ENCODE results near the gene SMARCD3. TPM values are rescaled to one million over a fixed set of nuclear protein-coding genes. Genes with fewer than 3 reads are reported as not detected.

SMARCD3 gene
- total and polyA plus RNA-seq, 2 of the 4 experiments (the other 2 are of a cell fraction): 37.5 to 48.5 TPM

DNA sequence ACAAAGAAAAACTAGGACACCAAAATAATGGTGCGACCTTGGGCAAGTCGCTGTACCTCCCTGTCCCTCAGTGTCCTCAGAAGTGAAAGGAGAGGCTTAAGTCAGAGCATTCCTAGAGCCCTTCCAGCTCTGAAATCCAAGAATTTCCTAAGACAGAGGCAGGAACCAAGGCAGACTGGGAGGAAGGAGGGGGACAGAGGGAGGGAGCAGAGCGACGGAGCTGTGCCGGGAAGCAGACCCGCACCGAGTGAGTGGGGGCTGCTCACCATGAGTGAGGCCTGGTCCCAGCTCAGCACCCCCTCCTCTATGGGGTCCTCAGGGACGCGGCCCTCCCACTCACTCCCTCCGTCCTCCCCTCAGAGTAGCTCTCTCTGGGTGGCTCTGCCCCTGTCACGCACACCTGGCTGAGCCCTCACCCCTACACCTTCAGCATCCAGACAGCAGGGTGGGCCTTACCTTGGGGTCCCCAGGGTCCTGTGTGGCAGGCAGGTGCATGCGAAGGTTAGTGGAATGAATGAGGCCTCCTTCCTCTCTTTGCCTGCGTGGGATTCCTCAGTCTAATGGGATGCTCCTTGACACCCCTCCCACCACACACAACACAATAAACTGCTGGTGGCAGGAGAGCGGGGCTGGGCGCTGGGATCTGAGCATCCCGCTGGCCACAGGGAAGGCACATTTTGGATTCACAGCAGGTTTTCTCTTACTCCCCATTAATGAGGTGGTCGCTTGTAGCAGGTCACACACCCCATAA is 4.6 kb upstream of the SMARCD3 start:
- Histone ChIP-seq H3K36me3 (ENCODE audit: control insufficient read depth, insufficient read depth, low read length) (no peaks in the 10 kb centered on the region), H2BK120ac (ENCODE audit: low read depth, low read length) (no peak overlapping the region), H3K4ac (ENCODE audit: low read depth, low read length) (peak overlapping the region; percentile 98), H3K27me3 (ENCODE audit: control insufficient read depth, insufficient read depth, low read length) (peaks cover 9% of the 10 kb centered on the region; the same call in 1 of the 2 replicates), H3K79me1 (ENCODE audit: low read depth in 1 of 2, low read length in 2 of 2) (peaks cover 5 to 33% of the 10 kb centered on the region in 2 experiments; a peak in 2 of 4 replicates), H3K9ac (ENCODE audit: low read depth, low read length) (peak overlapping the region; percentile 81), H2BK15ac (ENCODE audit: low read depth, low read length) (0 out of 3 replicates have a peak overlapping the region, but pooled peaks have one; percentile 1), H3K18ac (ENCODE audit: low read depth, low read length) (no peak overlapping the region), H4K20me1 (ENCODE audit: insufficient read depth, low read length) (no peaks in the 10 kb centered on the region), H2AK9ac (replicated peaks; ENCODE audit: low read depth, low read length, poor library complexity) (peak overlapping the region; percentile 98), H3K4me1 (ENCODE audit: control insufficient read depth, insufficient read depth, low read length) (peaks cover 22% of the 10 kb centered on the region), H2AFZ (replicated peaks; ENCODE audit: low read length, poor library complexity) (peak overlapping the region; percentile 95), H3K27ac (ENCODE audit: insufficient read depth, low read length) (peak overlapping the region; percentile 97; the same call in 1 of the 2 replicates), H2BK20ac (ENCODE audit: low read depth, low read length) (no peak overlapping the region), H2AK5ac (ENCODE audit: low read depth, low read length) (peak overlapping the region; percentile 91), H3K23ac (ENCODE audit: low read depth, low read length) (peak overlapping the region; percentile 99), H3K56ac (ENCODE audit: extremely low read depth, insufficient read depth, low read length) (peak overlapping the region; percentile 6; the same call in 1 of the 2 replicates), H3K14ac (replicated peaks; ENCODE audit: low read depth, low read length) (peak overlapping the region; percentile 100), H4K8ac (ENCODE audit: low read depth in 2 of 2, low read length in 2 of 2) (peak overlapping the region; percentile 95 to 98), H3K4me2 (ENCODE audit: low read depth, low read length) (peak overlapping the region; percentile 82), H3K4me3 (ENCODE audit: insufficient read depth, low read depth, low read length) (no peak overlapping the region; the same call in 1 of the 2 replicates), H3K9me1 (ENCODE audit: insufficient read depth, low read length) (peaks cover 10% of the 10 kb centered on the region), H4K91ac (ENCODE audit: insufficient read depth, low read depth, low read length) (peak overlapping the region; percentile 96), H3K9me3 (ENCODE audit: control insufficient read depth, insufficient read depth, low read length) (no peaks in the 10 kb centered on the region), H4K5ac (ENCODE audit: low read depth, low read length) (peak overlapping the region; percentile 91), H2BK5ac (ENCODE audit: low read depth, low read length, poor library complexity, severe bottlenecking) (no peak overlapping the region)
- DNase-seq (no peak), ATAC-seq (ENCODE audit: low read depth) (no peak)
- intact Hi-C loops (cut with micrococcal nuclease) (no loop called here), in situ Hi-C loops (cut with MboI; ENCODE audit: low sequenced_read_pairs) (no loop called here), dilution Hi-C loops (cut with HindIII; ENCODE audit: low sequenced_read_pairs, unreplicated experiment) (no loop called here)
- no TSS peak for BruUV-seq (replicated peaks)
- ChIA-PET POLR2A (ENCODE audit: unreplicated experiment) (no interaction called here), CTCF (no interaction called here)
- WGBS, 2 experiments (ENCODE audit: extremely low coverage in 2 of 2, insufficient read length in 1 of 2): no CpG with 5 or more reads among the region's 17 CpGs
- TF ChIP-seq, protein P1, sequence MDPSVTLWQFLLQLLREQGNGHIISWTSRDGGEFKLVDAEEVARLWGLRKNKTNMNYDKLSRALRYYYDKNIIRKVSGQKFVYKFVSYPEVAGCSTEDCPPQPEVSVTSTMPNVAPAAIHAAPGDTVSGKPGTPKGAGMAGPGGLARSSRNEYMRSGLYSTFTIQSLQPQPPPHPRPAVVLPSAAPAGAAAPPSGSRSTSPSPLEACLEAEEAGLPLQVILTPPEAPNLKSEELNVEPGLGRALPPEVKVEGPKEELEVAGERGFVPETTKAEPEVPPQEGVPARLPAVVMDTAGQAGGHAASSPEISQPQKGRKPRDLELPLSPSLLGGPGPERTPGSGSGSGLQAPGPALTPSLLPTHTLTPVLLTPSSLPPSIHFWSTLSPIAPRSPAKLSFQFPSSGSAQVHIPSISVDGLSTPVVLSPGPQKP (IDR thresholded peaks at IDR 0.05; ENCODE audit: borderline replicate concordance, low read depth, low read length): no peak
- no peak for TF ChIP-seq MXI1 (IDR thresholded peaks at IDR 0.05; ENCODE audit: borderline replicate concordance, low read depth, low read length)
- no peak for TF ChIP-seq SMC3 (IDR thresholded peaks at IDR 0.05; ENCODE audit: low read depth, low read length)
- no peak for TF ChIP-seq BHLHE40 (IDR thresholded peaks at IDR 0.05; ENCODE audit: low read depth, low read length)
- no peak for TF ChIP-seq NFE2L2 (IDR thresholded peaks at IDR 0.05; ENCODE audit: low read depth, low read length)
- no peak for TF ChIP-seq MAFK (IDR thresholded peaks at IDR 0.05; ENCODE audit: low read depth, low read length)
- no peak for TF ChIP-seq MAZ (IDR thresholded peaks at IDR 0.05; ENCODE audit: borderline replicate concordance, low read depth, low read length)
- TF ChIP-seq FOS (IDR thresholded peaks at IDR 0.05; ENCODE audit: low read depth, low read length): no peak
- TF ChIP-seq, protein P2, sequence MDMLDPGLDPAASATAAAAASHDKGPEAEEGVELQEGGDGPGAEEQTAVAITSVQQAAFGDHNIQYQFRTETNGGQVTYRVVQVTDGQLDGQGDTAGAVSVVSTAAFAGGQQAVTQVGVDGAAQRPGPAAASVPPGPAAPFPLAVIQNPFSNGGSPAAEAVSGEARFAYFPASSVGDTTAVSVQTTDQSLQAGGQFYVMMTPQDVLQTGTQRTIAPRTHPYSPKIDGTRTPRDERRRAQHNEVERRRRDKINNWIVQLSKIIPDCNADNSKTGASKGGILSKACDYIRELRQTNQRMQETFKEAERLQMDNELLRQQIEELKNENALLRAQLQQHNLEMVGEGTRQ (IDR thresholded peaks at IDR 0.05; ENCODE audit: low read depth, low read length): no peak
